G401.6 (cell line): ENCODE data around the gene PDSS2.
"Not testable (repeated sequence)": the region's sequence is repeated elsewhere in the genome, so short reads cannot be mapped to it uniquely, and the experiment has no call there.

ENCODE experiments used
- FAIRE-seq: peaks from 2 replicates; lab custom pipeline; 2012; peaks lifted over from hg19 to GRCh38; lab: Jason Lieb, UNC

The PDSS2 gene

DNA sequence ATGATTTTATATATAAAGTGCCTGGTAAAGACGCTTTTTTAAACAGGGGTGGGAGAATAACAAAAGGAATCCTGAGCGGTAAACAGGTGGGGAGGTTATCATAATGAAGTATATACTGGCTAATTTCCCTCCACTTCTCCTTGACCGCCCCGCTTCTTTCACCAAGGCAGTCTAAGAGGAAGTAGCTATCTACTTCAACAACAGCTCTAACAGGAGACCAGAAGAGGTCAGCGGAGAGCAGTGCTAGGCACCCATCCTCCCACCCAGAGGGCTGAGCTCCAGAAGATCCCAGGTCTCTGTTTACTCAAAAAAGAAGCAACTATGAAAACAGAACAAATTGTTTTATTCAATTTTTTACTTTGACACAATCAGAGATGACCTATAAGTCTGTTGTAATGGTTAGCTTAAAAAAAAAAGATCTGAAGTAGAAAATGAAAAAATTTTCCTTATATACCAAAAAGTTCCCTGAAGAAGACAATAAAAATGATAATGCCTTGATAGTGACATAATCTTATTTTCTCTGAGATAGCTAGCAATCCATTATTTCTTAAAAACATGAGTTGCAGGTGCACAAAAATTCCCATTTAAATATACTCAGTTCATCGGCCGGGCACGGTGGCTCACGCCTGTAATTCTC lies 141.1 kb downstream of the PDSS2 start:
- FAIRE-seq, result peak; percentile 89

DNA sequence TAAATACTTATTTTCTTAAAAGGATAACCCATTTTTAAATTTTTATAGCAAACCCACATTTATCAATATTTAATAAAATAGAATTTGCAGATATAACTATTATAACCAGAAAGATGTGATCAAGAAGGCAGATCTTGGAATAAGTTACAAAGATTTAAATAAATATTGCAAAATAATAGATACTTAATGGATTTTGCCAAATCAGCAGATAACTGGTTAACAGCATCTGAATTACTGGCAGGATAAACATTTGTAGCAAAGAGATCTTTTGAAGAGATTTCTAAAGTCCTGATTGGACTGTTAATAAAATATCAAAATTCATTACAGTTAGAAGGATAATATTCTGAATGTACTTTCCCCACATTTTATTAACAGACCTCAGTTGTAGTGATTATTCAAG lies 144.2 kb downstream of the PDSS2 start:
- FAIRE-seq, result no peak

DNA sequence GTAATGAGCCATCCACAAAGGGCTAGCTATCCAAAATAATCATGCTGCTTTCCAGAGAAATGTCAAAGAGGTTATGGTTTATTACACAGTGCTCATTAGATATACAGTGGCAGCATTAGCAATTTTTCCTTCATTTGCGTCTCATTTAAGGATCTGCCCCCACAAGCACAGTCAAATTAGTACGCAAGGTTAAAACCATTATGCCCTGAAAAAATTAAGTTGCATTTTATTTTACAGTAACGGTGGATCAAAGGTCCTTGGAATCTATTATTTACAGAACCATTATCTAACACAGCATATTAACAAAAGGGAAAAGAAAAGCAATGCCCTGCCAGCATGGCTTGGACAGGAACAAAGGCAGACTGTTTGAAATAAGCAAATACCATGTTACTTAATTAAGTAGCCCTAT lies 144.8 kb downstream of the PDSS2 start:
- FAIRE-seq, result no peak

DNA sequence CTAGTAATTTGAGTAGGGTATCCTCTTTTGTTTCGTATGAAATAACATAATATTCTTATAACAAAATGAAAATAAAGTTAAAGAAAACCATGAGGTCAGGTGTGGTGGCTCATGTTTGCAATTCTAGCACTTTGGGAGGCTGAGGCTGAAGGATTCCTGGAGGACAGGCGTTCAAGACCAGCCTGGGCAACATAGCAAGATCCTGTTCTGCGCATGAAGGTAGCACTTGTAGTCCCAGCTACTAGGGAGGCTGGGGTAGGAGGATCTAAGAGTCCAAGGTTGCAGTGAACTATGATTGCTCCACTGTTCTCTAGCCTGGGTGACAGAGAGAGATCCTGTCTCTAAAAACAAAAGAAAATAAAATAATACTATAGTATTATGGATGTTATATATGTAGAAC lies 145.6 kb downstream of the PDSS2 start:
- FAIRE-seq, result no peak

DNA sequence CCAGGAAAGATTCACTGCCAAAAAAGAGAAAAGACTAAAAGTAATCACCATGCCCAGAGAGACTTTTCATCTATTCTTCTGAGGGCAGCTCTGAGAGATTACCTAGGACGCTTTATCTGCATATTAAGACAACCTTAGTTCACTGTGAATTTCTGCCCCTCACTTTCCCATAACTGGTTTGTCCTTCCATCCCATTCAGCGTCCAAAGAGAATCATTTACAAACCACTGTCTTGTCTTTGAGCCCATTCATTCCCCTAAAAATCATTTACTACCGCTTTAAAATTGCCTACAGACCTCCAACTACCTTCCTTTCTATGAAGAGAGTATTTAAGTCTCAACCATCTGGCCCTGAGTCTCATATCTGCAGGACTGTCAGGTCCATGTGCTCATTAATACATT lies 149.0 kb downstream of the PDSS2 start:
- FAIRE-seq, result no peak

DNA sequence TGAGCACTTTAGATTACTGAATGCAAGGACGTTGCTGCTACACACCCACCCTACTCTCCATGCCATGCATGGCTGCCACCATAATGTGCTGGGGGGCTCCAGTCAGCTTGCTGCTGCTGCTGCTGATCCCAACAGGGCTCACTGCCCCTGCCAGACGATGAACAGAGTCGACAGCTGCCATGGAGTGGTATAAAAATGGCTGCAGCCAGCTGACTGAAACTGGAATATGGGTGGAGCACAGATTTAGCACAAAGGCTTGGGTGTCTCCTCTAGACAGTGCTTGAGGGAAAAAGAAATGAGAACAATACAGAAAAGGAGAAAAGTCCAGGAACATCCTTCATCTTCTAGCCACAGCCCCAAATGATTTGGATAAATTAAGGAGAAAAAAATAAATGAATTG lies 150.7 kb downstream of the PDSS2 start:
- no peak for FAIRE-seq

DNA sequence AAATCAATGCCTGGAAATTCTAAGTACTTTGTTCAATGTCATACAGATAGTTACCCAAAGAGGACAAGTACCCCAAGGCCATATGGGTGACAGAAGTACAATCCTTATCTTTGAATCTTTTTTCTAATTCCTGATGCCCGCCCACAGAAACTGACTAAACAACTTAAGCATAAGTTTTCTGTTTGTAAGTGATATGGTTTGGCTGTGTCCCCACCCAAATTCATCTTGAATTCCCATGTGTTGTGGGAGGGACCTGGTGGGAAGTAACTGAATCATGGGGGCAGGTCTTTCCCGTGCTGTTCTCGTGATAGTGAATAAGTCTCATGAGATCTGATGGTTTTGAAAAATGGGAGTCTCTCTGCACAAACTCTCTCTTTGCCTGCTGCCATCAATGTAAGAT lies 153.4 kb downstream of the PDSS2 start:
- not testable (repeated sequence) for FAIRE-seq

DNA sequence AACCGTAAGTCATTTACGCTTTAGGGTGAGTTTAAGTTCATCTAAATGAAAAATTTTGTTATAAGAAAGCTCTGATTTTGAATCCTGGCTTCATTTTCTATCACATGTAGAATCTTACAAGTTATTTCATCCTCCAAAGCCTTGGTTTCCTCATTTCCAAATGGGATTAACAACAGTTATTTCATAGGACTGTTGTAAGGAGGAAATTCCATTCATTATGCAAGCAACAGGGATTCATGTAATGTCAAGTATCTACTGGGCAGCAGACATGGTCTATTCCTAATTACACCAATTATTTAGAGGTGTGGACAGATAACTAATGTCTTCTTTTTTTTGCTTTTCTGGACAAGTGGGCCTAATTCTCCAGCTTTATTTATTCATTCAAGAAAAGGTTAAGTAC lies 154.0 kb downstream of the PDSS2 start:
- no peak for FAIRE-seq

DNA sequence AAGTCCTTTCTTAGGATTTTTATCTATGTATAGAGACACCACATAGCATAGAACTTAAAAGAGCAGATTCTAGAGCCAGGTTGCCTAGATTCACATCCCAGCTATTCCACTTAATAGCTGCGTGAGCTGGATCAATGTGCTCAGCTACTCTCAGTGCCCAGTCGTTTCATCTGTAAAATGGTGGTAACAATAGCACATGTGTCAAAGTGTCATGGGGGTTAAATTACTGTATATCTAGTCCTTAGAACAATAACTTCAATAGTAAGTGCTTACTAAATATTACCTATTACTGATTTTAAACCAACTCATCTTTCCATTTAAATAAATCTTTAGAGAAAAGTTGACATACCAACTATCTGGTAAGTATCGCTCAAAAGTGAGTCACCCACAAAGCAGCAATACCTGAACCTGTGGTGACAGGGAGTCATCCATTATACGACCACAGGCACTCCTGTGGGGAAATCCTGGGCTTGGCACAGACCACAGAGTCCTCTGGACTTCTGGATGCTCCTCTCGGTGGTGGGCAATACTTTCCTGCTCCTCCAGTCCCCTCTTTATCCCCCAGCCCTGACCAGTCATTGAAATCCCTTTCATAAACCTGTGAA lies 154.8 kb downstream of the PDSS2 start:
- FAIRE-seq, result no peak

DNA sequence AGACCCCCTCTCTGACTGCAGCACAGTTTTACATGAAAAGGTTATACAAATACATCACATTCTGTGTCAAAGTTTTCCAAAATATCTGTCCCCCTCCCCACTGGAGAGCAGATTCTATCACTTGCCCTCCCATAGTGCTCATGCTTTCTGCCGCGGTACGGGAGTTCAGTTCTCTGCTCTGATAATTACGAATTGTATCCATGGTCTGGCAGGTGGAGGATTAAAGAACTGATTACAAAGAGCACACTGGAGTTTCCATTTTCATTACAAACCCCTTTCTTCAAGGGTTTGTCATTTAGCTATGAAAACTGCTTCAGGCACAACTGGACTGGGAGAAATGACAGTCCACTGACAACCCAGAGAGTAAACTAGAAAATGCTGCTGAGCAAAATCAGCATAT lies 166.0 kb downstream of the PDSS2 start:
- FAIRE-seq, result no peak

DNA sequence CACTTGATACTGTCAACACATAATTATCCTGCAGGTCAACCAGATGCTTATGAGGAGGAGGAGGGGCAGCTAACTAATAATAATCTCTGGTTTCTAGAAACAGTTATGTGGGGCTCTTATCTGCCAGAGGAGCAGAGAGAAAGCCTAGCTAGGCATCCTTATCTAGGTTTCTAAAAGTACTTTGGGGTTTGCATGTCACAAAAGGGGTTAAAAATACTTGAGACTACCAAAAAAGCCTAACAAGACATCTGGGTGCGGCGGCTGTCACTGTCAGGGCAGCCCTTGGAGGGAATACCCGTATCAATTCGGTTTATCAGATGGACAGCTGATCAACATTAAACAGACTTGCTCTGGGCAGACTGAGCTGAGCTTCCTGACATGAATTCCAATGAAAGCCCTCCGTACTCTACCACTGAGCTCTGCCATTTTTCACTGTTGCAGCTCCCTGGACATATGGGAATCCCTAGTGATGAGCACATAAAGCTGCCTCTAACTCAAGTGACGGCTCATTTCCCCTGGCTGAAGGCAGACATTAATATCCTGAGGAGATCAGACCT lies 166.6 kb downstream of the PDSS2 start:
- no peak for FAIRE-seq

DNA sequence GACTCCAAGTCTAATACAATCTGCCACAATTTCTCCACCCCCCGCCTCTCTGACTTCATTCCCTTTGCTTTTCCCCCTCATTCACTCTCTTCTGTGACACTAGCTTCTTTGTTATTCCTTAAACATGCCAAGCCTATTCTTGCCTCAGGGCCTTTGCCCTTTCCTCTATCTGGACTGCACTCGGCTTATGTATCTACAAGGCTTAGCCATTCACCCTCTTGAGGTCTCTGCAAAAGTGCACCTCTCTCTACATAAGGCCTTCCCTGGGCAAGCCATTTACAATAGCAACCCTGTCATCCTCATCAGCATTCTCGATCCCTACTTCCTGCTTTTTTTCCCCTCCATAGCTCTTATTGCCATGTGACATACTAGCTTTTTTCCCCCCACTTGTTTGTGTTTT lies 168.9 kb downstream of the PDSS2 start:
- FAIRE-seq, result no peak

DNA sequence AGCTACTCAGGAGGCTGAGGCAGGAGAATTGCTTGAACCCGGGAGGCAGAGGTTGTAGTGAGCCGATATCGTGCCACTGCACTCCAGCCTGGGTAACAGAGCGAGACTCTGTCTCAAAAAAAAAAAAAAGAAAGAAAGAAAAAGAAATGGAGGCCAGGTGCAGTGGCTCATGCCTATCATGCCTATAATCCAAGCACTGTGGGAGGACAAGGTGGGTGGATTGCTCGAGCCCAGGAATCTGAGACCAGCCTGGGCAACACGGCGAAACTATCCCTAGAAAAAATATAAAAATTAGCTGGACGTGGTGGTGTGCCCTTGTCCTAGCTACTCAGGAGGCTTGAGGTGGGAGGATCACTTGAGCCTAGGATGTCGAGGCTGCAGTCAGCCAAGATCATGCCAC lies 170.1 kb downstream of the PDSS2 start:
- not testable (repeated sequence) for FAIRE-seq

DNA sequence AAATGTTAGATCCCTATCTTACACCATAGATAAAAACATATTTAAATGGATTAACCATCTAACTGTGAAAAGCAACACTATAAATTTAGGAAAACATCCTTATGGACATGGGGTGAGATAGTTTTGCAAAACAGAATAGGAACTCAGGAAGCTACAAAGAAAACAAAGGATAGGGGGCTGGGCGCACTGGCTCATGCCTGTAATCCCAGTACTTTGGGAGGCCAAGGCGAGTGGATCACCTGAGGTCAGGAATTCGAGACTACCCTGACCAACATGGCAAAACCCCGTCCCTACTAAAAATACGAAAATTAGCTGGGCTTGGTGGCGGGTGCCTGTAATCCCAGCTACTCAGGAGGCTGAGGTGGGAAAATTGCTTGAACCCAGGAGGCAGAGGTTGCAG lies 173.7 kb downstream of the PDSS2 start:
- not testable (repeated sequence) for FAIRE-seq

DNA sequence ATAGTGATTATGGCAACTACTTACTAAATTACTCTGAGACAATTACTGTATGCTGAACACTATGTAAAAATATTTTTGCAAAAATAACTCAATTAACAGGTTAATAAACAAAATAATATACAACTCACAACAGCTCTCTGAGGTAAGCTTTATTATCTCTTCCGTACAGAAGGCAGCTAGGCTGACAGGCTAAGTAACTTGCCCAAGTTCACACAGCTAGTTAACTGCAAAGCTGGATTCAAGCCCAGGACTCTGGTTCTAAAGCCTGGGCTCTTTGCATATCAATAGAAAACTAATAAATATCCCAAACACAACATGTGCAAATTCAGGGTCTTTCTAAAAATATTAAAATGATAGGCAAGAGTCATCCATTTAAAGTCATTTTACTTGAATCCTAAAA lies 174.6 kb downstream of the PDSS2 start:
- FAIRE-seq, result no peak

DNA sequence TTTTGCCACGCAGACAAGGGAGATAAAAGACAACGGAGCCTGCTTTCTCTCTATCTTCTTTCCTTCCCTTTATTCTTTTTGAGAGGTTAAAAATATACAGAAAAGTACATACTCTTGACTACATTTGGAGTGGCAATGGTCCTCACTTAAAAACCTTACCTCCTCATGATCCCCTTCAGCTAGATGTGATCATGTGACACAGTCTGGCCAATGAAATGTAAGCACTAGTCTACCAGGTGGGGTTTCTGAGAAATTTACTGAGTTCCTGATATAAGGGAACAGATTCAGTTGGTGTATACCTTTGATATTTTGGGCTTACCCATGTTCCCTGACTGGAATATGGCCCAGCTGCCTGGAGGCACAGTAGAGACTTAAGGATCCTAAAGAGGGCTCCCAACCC lies 178.6 kb downstream of the PDSS2 start:
- FAIRE-seq, result no peak

DNA sequence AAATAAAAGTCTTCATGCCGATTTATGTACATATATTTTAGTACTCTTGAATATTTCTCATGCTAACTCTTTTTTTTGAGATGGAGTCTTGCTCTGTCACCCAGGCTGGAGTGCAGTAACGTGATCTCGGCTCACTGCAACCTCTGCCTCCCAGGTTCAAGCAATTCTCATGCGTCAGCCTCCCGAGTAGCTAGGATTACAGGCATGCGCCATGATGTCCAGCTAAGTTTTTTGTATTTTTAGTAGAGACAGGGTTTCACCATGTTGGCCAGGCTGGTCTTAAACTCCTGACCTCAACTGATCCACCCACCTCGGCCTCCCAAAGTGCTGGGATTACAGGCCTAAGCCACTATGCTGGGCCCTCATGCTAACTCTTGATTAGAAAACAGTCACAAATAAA lies 179.4 kb downstream of the PDSS2 start:
- FAIRE-seq, result not testable (repeated sequence)

DNA sequence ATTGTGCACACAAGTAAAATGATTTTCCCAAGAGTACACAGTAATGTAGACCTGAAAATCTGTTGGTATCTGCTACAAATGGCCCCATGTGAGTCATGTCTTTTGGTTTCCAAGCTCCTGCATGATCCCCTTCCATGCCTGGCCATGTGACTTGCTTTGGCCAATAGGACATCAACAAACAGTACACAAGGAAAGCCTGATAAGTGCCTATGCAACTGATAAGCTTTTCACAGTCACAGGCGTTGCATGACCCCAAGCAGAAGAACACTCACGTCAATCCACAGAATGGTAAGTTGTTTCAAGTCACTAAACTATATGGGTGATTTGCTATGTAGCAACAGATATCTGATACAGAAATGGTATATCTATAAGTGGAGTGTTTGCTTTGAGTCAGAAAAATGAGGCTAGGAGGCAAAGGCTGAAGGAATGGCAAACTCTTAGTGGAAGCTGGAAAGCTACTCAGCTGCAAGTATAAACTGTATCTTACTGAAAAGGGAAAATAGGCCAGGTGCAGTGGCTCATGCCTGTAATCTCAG lies 184.0 kb downstream of the PDSS2 start:
- FAIRE-seq, result no peak

DNA sequence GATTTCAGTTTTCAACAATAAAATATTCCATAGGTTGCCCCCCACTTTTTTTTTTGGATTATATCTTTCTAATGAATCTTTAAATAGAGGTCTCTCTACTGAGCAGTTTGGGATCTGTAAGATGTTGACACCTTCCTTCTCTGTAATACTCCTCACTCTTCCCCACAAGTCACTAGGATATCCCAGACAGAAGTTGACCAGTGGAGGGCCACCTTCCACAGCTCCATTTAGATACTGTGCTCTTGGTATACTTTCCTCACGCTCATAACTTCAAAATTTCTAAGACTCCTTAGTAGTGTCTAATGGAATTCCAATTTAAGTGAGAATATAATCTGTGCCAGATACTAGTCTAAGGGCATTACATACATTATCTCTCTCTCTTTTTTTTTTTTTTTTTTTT lies 185.1 kb downstream of the PDSS2 start:
- no peak for FAIRE-seq

DNA sequence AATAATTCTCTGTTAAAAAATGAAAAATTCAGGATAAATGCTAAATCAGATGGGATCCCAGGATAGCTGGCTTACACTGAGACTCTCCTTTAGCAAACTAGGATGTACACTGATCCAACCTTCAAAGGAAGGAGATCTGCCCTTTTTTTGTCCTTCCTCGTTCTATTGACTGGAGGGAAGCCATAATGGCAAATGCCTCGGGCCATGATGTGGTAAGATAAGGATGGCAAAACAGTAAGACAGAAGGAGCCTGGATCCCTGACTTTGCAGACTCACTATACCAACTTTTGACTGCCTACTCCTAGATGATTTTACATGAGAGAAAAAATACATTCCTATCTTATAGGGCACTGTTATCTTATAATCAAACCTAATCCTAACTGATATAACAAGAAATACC lies 187.1 kb downstream of the PDSS2 start:
- no peak for FAIRE-seq

DNA sequence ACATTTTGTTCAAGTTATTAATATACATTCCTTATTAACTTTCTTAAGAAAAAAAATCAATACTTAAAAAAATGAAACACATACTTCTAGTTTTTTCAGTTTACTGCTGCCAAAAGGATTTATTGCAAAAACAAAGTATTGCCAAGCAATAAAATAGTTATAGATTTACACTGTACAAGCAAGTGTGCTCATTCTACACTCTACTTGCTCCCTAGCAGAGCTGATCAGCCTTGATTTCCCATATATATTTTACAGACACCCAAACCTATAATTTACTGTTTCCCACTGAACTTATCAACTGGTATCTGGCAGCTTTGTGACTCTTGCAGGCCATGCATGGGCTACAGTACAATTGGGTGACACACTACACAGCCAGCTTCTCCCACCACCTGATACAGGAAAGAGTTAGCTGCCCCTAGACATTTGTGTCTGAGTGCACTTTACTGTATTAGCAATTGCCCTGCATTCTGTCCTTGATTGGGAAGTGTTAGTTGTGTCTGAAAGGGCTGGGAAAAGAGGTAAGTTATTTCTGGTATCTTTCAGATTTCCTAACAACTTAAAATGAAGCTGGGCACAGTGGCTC lies 188.1 kb downstream of the PDSS2 start:
- no peak for FAIRE-seq

DNA sequence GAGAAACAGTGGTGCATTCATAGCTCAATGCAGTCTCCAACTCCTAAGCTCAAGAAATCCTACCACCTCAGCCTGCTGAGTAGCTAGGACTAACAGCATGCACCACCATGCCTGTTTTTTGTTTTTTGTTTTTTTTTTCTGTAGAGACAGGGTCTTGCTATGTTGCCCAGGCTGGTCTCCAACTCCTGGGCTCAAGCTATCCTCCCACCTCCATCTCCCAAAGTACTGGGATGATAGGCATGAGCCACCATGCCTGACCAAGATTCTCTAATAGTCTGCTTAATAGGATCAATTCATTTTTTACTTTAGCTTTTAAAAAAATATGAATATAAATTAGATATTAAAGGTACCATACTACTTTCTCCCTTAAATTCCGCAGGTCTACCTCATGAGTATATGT lies 191.7 kb downstream of the PDSS2 start:
- FAIRE-seq, result no peak

DNA sequence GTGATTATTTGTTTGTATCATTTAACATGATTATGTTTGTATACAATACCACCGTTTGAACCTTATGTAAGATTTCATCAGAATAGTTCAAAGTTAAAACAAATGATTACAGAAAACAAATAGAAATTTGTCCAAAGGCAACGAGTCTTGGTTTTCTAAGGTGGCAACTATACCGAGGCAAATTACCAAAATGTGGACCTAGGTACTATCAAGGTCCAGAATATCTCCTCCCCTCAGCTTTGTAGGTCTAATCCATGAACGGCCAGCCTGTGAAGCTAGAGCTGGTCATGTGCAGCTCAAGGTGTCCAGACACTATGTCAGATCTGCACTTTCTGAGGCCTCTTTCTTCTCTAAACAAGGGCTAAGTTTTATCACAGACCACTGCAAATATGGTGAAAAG lies 192.4 kb downstream of the PDSS2 start:
- no peak for FAIRE-seq

DNA sequence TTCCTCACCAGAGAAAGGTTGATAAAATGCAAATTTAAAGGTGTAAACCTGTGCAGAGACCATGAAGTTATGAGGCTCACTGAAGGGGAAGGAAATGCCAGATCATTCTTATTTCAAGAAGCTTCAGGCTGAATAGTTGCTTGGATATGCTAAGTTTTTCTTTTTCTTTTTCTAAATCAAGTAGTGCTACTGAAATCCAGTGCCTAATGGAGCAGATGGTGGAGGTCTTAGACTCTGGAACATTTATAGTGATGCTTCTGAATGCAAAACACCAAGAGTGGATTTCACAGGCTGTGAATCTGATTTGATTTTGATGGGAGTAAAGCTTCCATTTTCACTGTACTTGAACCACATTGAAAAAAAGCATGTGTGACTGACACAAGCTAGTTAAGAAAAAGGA lies 192.8 kb downstream of the PDSS2 start:
- FAIRE-seq, result no peak
